Hepatocyte (in vitro differentiated cells): ENCODE data around the gene FZR1. TPM values are rescaled to one million over a fixed set of nuclear protein-coding genes. Genes with fewer than 3 reads are reported as not detected.

Source experiments
- DNase-seq: peaks from one replicate; pipeline ENCODE4 v3.0.0-alpha.2; 2016; ENCODE audit warnings: low spot score
- H2AFZ ChIP-seq: fragments of 200-600 bp; sonication (generic); 2 replicates; pipeline ENCODE4 v1.6.0; 2016; ENCODE audit warnings: antibody characterized with exemption, mild to moderate bottlenecking
- H3K27ac ChIP-seq: fragments of 200-600 bp; sonication (generic); 2 replicates; pipeline ENCODE4 v1.5.1; 2016; ENCODE audit warnings: mild to moderate bottlenecking
- H3K27me3 ChIP-seq: fragments of 200-600 bp; sonication (generic); 2 replicates; pipeline ENCODE4 v1.6.1; 2016
- H3K36me3 ChIP-seq: fragments of 200-600 bp; sonication (generic); replicated peaks from 2 replicates; pipeline ENCODE4 v1.5.1; 2016; ENCODE audit warnings: low read depth; ENCODE audit not compliant: insufficient read depth
- H3K4me1 ChIP-seq: fragments of 200-600 bp; sonication (generic); 2 replicates; pipeline ENCODE4 v1.5.1; 2016; ENCODE audit warnings: mild to moderate bottlenecking, moderate library complexity; ENCODE audit not compliant: insufficient read depth
- H3K4me2 ChIP-seq: fragments of 200-600 bp; sonication (generic); 2 replicates; pipeline ENCODE4 v1.6.0; 2016
- H3K4me3 ChIP-seq: fragments of 200-600 bp; sonication (generic); 2 replicates; pipeline ENCODE4 v1.5.1; 2016; ENCODE audit warnings: mild to moderate bottlenecking
- H3K79me2 ChIP-seq: fragments of 200-600 bp; sonication (generic); 2 replicates; pipeline ENCODE4 v1.6.0; 2017; ENCODE audit warnings: mild to moderate bottlenecking
- H3K9me2 ChIP-seq: fragments of 200-600 bp; sonication (generic); replicated peaks from 2 replicates; pipeline ENCODE4 v1.6.0; 2017; ENCODE audit warnings: mild to moderate bottlenecking; ENCODE audit not compliant: insufficient read depth
- H3K9me3 ChIP-seq: fragments of 200-600 bp; sonication (generic); 2 replicates; pipeline ENCODE4 v1.5.1; 2016; ENCODE audit warnings: low read depth, mild to moderate bottlenecking
- H4K20me1 ChIP-seq: fragments of 200-600 bp; sonication (generic); 2 replicates; pipeline ENCODE4 v1.6.0; 2016; ENCODE audit warnings: mild to moderate bottlenecking; ENCODE audit not compliant: insufficient read depth, poor library complexity, severe bottlenecking
- EZH2 ChIP-seq: fragments of 200-600 bp; sonication (generic); IDR thresholded peaks from 2 replicates; pipeline ENCODE4 v1.6.1; 2016; ENCODE audit warnings: antibody characterized with exemption, mild to moderate bottlenecking, borderline replicate concordance
- EZH2phosphoT487 ChIP-seq: fragments of 200-600 bp; sonication (generic); IDR thresholded peaks from one replicate; pipeline ENCODE4 v1.6.1; 2018; ENCODE audit warnings: antibody characterized with exemption, mild to moderate bottlenecking, low read depth, moderate library complexity; ENCODE audit not compliant: unreplicated experiment, severe bottlenecking
- WGBS: methylation state at CpG from one replicate; pipeline ENCODE4 v1.1.6; 2016; ENCODE audit warnings: low lambda C conversion rate; ENCODE audit errors: missing lambda C conversion rate; 5-methylcytosine and 5-hydroxymethylcytosine counted together
- polyA plus RNA-seq: library from polyadenylated mRNA; unstranded; fragments of >200 nt; fragmentation: Nextera tagmentation; extraction: Ambion mirVana; gene quantifications from 2 replicates; pipeline ENCODE4 v1.2.1, GENCODE V29; 2016
- total RNA-seq: library from RNA; depleted of rRNA; stranded (reverse); fragments of >200 nt; gene quantifications from 2 replicates; pipeline ENCODE4 v1.2.3, GENCODE V29; 2014
- TF ChIP-seq, protein P1 (sequence below): fragments of 200-600 bp; sonication (generic); IDR thresholded peaks from 2 replicates; pipeline ENCODE4 v1.5.1; 2016; ENCODE audit warnings: antibody characterized with exemption, mild to moderate bottlenecking; ENCODE audit not compliant: poor library complexity

FZR1 gene
- total and polyA plus RNA-seq, 2 experiments from 2014 or later: 32.1 to 51.0 TPM

DNA sequence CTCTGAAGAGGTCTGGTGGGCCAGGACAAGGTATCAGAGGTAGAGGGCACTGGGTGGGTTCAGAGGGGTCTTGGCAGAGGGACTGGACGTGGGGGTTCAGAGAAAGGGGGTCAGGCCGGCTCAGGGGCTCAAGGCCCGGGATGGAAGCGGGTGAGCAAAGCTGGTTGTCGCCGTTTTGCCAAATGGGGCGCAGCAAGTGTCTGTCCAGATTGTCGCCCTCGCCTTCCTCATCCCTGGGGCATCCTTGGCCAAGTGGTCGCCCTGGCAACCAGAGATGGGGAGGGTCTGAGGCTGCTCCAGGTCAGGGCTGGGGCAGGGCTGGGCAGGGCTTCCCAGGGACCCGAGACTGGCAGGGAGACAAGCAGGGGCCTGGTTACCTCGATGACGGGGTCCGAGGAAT is 12.5 kb upstream of the FZR1 start:
- Histone ChIP-seq H3K4me3 (no peak overlapping the region), H3K4me2 (no peak overlapping the region), H3K27me3 (no peaks in the 10 kb centered on the region), H3K4me1 (no peaks in the 10 kb centered on the region), H3K79me2 (peaks cover 16% of the 10 kb centered on the region), H2AFZ (no peak overlapping the region), H4K20me1 (no peaks in the 10 kb centered on the region), H3K9me3 (no peaks in the 10 kb centered on the region), H3K36me3 (no peaks in the 10 kb centered on the region), H3K27ac (no peak overlapping the region), H3K9me2 (no peaks in the 10 kb centered on the region)
- WGBS: 98% methylated on average over 12 of the region's 14 CpGs
- no peak for DNase-seq
- TF ChIP-seq EZH2phosphoT487 (no peak), EZH2 (no peak)
- TF ChIP-seq, protein P1, sequence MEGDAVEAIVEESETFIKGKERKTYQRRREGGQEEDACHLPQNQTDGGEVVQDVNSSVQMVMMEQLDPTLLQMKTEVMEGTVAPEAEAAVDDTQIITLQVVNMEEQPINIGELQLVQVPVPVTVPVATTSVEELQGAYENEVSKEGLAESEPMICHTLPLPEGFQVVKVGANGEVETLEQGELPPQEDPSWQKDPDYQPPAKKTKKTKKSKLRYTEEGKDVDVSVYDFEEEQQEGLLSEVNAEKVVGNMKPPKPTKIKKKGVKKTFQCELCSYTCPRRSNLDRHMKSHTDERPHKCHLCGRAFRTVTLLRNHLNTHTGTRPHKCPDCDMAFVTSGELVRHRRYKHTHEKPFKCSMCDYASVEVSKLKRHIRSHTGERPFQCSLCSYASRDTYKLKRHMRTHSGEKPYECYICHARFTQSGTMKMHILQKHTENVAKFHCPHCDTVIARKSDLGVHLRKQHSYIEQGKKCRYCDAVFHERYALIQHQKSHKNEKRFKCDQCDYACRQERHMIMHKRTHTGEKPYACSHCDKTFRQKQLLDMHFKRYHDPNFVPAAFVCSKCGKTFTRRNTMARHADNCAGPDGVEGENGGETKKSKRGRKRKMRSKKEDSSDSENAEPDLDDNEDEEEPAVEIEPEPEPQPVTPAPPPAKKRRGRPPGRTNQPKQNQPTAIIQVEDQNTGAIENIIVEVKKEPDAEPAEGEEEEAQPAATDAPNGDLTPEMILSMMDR: no peak

DNA sequence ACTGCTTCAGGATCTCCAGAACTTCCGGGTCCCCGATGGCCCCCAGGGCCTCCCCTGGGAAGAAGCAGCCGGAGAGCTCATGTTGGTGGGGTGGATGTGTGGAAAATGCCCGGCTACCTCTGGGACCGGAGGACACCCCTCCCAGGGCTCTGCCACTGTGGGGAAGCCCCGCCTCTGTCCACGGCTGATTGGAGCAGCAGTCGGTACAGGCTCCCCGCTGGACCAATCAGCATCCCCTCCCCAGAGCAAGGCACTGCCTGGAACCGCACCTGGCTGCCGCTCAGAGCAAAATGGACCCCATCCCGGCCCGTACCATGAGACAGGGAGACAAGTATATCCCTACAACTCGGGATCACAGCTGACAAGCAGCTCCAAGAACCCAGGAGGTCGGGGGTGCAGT is 12.1 kb upstream of the FZR1 start:
- Histone ChIP-seq H3K4me3 (no peak overlapping the region), H2AFZ (no peak overlapping the region), H3K4me2 (no peak overlapping the region), H4K20me1 (no peaks in the 10 kb centered on the region), H3K27me3 (no peaks in the 10 kb centered on the region), H3K27ac (no peak overlapping the region), H3K36me3 (no peaks in the 10 kb centered on the region), H3K9me2 (no peaks in the 10 kb centered on the region), H3K79me2 (peaks cover 20% of the 10 kb centered on the region), H3K9me3 (no peaks in the 10 kb centered on the region), H3K4me1 (no peaks in the 10 kb centered on the region)
- WGBS: 85% methylated on average over 15 of the region's 15 CpGs
- no peak for DNase-seq
- TF ChIP-seq, protein P1: no peak
- TF ChIP-seq EZH2 (no peak), EZH2phosphoT487 (no peak)

DNA sequence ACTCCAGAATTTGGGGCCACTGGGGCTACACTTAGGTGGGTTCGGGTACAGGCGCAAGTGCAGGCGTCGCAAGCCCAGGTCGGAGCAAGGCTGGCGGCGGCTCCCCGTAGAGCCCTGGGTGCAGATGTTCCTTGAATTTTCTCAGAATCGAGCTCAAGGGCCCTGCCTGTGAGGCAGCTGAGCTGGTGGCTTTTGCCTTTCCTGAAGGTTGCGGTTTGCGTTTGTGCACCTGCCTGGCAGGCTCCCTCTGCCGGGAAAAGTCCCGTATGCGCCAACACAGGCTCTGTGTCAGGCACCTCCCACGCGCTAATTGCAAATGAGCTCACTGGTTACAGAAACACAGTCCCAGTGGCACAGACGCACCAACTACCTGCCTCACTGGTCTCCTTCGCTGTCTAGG is 11.6 kb upstream of the FZR1 start:
- Histone ChIP-seq H3K9me2 (no peaks in the 10 kb centered on the region), H3K4me2 (no peak overlapping the region), H3K36me3 (no peaks in the 10 kb centered on the region), H3K4me1 (peaks cover 1% of the 10 kb centered on the region), H4K20me1 (no peaks in the 10 kb centered on the region), H3K27ac (no peak overlapping the region), H3K27me3 (no peaks in the 10 kb centered on the region), H3K9me3 (no peaks in the 10 kb centered on the region), H3K79me2 (peaks cover 25% of the 10 kb centered on the region), H3K4me3 (no peak overlapping the region), H2AFZ (no peak overlapping the region)
- DNase-seq: no peak
- WGBS: 96% methylated on average over 18 of the region's 18 CpGs
- no peak for TF ChIP-seq EZH2
- TF ChIP-seq EZH2phosphoT487: no peak
- TF ChIP-seq, protein P1: no peak
